ENCODE measurements around the gene GDAP1L1.

DNA sequence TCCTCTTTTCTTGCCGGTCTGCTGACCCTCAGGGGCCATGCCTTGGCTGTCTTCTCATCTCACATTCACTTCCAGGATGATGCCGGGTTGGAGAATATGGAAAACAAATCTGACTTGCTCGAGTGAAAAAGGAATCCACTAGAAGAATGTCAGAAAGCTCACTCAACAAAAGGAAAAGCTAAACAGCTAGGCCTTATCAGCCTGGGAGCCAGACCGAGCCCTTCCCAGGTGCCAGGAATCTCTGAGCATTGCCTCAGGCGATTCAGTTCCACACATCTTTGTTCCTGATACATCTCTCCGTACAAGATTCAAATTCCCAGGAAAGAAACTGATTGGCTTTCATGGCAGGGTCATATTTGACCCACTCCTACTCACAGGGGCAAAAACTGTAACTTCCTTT lies 27.3 kb upstream of the GDAP1L1 start:
- TF ChIP-seq, protein P1, sequence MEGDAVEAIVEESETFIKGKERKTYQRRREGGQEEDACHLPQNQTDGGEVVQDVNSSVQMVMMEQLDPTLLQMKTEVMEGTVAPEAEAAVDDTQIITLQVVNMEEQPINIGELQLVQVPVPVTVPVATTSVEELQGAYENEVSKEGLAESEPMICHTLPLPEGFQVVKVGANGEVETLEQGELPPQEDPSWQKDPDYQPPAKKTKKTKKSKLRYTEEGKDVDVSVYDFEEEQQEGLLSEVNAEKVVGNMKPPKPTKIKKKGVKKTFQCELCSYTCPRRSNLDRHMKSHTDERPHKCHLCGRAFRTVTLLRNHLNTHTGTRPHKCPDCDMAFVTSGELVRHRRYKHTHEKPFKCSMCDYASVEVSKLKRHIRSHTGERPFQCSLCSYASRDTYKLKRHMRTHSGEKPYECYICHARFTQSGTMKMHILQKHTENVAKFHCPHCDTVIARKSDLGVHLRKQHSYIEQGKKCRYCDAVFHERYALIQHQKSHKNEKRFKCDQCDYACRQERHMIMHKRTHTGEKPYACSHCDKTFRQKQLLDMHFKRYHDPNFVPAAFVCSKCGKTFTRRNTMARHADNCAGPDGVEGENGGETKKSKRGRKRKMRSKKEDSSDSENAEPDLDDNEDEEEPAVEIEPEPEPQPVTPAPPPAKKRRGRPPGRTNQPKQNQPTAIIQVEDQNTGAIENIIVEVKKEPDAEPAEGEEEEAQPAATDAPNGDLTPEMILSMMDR (IDR thresholded peaks at IDR 0.05): no peak
- TF ChIP-seq POLR2A (IDR thresholded peaks at IDR 0.05): no peak

Measured in uterus (tissue), 2 donors.